Measurements from ENCODE around the gene NSMCE4A.
"Not testable (repeated sequence)": the region's sequence is repeated elsewhere in the genome, so short reads cannot be mapped to it uniquely, and the experiment has no call there.

NSMCE4A gene

DNA sequence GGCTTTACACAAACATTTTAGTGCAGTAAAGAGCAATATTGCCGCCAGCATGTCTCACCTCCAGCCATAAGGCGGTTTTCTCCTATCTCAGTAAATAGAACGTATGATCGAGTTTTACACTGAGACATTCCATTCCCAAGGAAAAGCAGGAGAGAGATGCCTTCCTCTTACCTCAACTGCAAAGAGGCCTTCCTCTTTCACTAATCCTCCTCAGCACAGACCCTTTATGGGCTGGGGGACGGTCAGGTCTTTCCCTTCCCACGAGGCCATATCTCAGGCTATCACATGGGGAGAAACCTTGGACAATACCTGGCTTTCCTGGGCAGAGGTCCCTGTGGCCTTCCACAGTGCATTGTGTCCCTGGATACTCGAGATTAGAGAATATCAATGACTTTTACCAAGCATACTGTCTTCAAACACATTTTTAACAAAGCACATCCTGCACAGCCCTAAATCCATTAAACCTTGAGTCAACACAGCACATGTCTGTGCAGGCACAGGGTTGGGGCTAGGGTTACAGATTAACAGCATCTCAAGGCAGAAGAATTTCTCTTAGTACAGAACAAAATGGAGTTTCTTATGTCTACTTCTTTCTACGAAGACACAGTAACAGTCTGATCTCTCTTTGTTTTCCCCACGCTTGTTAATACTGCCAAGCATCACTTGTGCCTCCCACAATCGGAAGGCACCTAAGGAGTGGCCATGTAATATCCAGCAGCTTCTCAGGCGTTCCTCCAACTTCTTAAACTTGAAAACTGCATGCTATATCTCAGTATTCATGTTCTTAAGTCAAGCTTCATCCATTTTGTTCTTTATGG, 44.5 kb downstream of the NSMCE4A start:
- not testable (repeated sequence) for DNase-seq

- DNase-seq, result not testable (repeated sequence)
Measured at GRCh38 chr10:121929585-121930267, 45.3 kb downstream of the NSMCE4A start.

- DNase-seq, result no peak
Measured at GRCh38 chr10:121928528-121928884, 46.5 kb downstream of the NSMCE4A start.

DNA sequence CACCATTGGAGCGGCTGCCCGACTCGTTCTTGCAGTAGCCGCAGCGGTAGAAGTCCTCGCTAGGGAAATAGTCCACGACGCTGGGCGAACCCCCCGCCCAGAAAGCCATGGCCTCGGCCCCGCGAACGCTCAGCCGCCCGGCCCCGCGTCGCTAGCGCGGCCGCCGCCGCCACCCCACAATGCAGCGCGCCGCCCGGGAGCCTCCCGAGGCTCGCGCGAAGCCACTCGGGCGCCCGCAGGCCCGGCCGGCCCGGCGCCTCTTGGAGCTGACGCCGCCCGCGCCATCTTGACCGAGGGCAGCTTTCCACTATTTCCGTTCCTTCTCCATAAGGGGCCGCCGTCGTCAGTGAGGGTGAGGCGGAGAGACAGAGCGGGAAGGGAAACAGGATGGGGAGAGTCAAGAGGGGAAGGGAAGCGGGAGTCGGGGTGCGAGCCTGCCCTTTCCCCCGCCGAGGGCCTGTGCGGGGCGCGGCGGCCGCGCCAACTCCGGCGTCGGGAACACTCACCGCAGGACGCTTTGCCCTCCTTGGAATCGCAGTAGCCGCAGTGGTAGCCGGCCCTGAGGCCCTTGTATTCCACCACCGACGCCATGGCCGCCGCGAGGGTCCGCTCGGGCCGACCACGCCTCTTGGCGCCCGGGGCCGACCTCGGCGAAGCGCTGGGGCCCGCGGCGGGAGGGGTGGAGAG, 47.0 kb downstream of the NSMCE4A start, which contains the start of gene ATE1:
TSS of gene ATE1 (minus strand) at position 191 of the 687 bp plus-strand sequence. CDS start at position 109, 82 bp downstream.
- DNase-seq, result peak; percentile 83

GRCh38 chr10:121927318-121927840, 47.6 kb downstream of the NSMCE4A start:
- DNase-seq, result peak; percentile 63

DNA sequence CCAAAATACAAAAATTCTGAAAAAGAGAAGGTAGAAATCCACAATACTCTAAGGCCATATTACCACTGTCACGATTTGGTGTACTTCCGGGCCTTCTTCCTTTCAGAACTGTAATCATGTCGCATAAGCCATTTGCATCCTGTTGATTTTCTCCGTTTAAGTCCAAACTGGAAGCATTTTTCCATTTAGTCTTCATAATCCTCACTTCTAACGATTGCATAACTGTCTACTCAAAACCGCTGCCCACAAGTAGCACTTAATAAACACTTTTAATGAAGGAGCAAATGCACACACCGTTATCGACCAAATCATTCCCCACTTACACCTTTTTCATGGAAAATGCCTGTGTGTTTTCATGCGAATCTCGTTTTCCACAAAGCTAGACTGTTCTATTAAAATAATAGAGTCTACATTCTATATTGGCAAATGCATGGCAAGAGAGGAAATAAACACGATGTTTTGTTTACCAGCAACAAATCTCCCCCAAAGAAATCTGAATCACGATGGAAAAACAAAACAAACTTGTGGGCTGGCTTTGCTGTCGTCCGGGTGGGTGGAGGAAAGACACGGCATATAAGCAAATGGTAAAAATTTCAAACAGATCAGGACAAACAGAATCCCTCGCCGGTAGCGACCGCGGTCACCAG, 48.2 kb downstream of the NSMCE4A start:
- DNase-seq, result no peak

GRCh38 chr10:121926157-121926556, 48.9 kb downstream of the NSMCE4A start:
- no peak for DNase-seq

DNA sequence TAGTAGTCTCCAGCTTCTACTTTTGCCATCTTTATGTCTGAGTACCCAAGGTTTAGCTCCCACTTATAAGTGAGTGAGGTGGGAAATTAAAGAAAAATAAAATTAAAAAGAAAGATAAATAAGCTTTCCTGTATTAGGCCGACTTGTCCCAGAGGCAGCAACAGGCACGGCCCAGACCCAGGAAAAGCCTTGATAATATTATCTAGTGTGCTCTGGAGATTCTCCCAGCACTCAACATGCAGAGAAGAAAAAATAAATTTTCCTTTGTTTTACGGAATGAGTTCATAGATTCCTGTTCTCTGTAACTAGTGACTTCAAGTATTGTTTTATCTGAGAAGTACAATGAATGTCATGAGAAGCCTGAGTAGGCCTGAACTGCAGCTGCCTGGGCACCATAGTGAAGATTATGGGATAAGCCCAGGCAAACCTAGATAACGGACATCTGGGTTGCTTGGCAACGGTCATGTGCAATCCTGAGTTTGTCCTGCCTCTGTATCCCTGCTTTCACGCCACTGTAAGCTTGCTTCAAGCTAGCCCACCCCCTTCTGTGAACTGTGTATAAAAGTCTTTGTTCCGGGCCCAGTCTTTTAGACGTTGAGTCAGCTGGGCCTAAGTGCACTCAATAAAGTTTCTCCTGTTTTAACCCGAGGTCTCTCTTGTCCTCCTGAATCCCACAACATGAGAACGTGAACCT, 53.6 kb downstream of the NSMCE4A start:
- DNase-seq, result no peak

- no peak for DNase-seq
Measured at GRCh38 chr10:121919666-121920065, 55.4 kb downstream of the NSMCE4A start.

GRCh38 chr10:121918800-121919199, 56.2 kb downstream of the NSMCE4A start:
- DNase-seq, result not testable (repeated sequence)

DNA sequence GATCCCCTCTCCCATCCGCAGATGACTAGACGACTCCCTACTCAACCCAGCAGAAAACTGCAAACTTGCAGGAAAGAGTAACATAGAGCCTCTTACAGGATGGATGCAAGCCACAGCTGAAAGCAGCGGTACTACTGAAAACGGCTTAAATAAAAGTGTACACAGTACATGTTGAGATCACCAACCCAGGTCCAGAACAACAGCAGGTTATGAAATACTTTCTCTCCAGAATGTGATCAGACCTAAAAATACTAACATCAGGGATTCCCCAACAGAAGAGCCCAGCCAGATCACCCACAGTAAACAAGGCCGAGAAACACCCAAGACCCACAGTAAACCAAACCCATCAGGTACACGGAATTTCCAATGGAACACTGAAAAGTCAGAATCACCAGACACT, 60.4 kb downstream of the NSMCE4A start:
- DNase-seq, result no peak

- DNase-seq, result no peak
Measured at GRCh38 chr10:121911421-121911697, 63.7 kb downstream of the NSMCE4A start.

GRCh38 chr10:121910673-121911420, 64.2 kb downstream of the NSMCE4A start:
- DNase-seq, result no peak
